Nephron (organoid): ENCODE data around the gene ANKRD17.
A peak's percentile ranks its signal among the peaks of the same experiment; 100 is the strongest.

Experiments used
- H3K27ac Mint-ChIP-seq, 3 experiments: 2 replicates each; pipeline ENCODE4 v1.8.0; 2020; ENCODE audit warnings: mixed read lengths in 3 of 3, mild to moderate bottlenecking in 2 of 3, moderate library complexity in 1 of 3
- H3K27me3 Mint-ChIP-seq: 2 replicates; pipeline ENCODE4 v1.8.0; 2021; ENCODE audit warnings: low read depth, mild to moderate bottlenecking, moderate library complexity, mixed read lengths
- H3K36me3 Mint-ChIP-seq: 2 replicates; pipeline ENCODE4 v1.8.0; 2020; ENCODE audit warnings: low read depth, mixed read lengths
- H3K4me1 Mint-ChIP-seq: 2 replicates; pipeline ENCODE4 v1.8.0; 2020; ENCODE audit warnings: mixed read lengths
- H3K4me3 Mint-ChIP-seq, 3 experiments: 2 replicates each; pipeline ENCODE4 v1.8.0; 2020; ENCODE audit warnings: mild to moderate bottlenecking in 3 of 3, mixed read lengths in 3 of 3, moderate library complexity in 2 of 3
- H3K9me3 Mint-ChIP-seq: 2 replicates; pipeline ENCODE4 v1.8.0; 2020; ENCODE audit warnings: mixed read lengths
- CTCF ChIP-seq, 3 experiments: fragments of 200-600 bp; sonication (generic); IDR thresholded peaks; one replicate each; pipeline ENCODE4 v1.5.0; 2021; ENCODE audit warnings: antibody characterized with exemption in 3 of 3; ENCODE audit not compliant: unreplicated experiment in 3 of 3

The ANKRD17 gene

DNA sequence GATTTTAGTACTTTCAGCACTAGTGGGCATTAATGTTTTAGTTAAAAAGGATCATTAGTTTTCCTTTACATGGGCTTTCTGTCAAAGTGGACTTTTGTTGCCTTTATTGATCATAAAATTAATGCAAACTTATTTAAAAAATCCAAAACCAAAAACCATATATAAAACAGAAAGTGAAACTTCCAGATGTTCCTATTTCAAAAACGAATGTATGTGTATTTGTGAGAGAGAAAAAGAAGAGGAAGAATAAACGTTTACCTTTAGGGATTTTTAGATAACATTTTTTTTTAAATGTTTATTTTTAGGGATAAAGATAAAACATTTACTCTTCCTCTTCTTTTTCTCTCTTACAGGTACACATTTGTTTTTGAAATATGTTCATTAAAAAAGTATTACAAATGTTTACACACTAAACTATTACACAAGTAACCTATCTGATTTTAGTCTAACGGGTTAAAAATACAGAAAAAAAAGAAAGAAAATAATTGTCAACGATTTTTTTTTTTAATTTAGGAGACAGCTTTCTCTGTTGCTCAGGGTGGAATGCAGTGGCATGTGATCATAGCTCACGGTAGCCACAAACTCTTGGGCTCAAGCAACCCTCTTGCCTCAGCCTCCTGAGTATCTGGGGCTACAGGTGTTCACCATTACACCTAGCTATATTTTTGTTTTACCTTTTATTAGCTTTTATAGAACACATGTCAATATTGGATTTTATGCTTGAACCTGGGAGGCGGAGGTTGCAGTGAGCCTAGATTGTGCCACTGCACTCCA lies 172.3 kb downstream of the ANKRD17 start:
- H3K27me3 Mint-ChIP-seq = no peaks in the 10 kb centered on the region

GRCh38 chr4:73080789-73081188 lies 177.8 kb downstream of the ANKRD17 start:
- Mint-ChIP-seq H3K4me1 (no peaks in the 10 kb centered on the region), H3K27ac (peak overlapping the region in 1 of 3 experiments; percentile 32), H3K36me3 (peaks cover 68% of the 10 kb centered on the region), H3K4me3 (no peak overlapping the region), H3K27me3 (no peaks in the 10 kb centered on the region), H3K9me3 (no peaks in the 10 kb centered on the region)
- TF ChIP-seq CTCF (IDR thresholded peaks at IDR 0.05; ENCODE audit: unreplicated experiment in 3 of 3) = no peak

More for the DNA sequence above, 172.3 kb downstream of the ANKRD17 start:
- no peak for TF ChIP-seq CTCF (IDR thresholded peaks at IDR 0.05; ENCODE audit: unreplicated experiment in 3 of 3)
- H3K9me3 Mint-ChIP-seq = no peaks in the 10 kb centered on the region
- no peak overlapping the region for H3K27ac Mint-ChIP-seq
- H3K4me1 Mint-ChIP-seq = no peaks in the 10 kb centered on the region
- H3K4me3 Mint-ChIP-seq = no peak overlapping the region
- peaks cover 53% of the 10 kb centered on the region for H3K36me3 Mint-ChIP-seq

- no peaks in the 10 kb centered on the region for H3K27me3 Mint-ChIP-seq
- no peak overlapping the region for H3K27ac Mint-ChIP-seq
- TF ChIP-seq CTCF (IDR thresholded peaks at IDR 0.05; ENCODE audit: unreplicated experiment in 3 of 3) = no peak
- no peaks in the 10 kb centered on the region for H3K4me1 Mint-ChIP-seq
- no peak overlapping the region for H3K4me3 Mint-ChIP-seq
- H3K9me3 Mint-ChIP-seq = no peaks in the 10 kb centered on the region
- H3K36me3 Mint-ChIP-seq = peaks cover 40% of the 10 kb centered on the region
Measured at GRCh38 chr4:73075832-73076231, 182.8 kb downstream of the ANKRD17 start.

DNA sequence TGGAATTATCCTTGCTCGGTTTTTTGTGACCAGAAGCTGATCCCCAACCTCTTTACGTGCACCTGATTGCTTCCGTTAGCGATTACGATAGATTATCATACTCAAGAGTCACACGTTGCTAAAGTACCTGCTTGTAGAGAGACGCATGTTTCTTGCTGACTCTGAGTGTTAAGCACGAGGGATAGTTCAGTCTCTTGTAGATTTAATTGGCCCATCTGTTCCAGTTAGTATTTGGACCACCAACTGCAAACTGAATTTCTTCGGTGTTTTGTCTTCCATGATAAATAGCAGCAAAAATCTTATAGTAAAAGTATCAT lies 188.6 kb downstream of the ANKRD17 start:
- TF ChIP-seq CTCF (IDR thresholded peaks at IDR 0.05; ENCODE audit: unreplicated experiment in 3 of 3) = no peak

GRCh38 chr4:73069338-73070073 lies 189.1 kb downstream of the ANKRD17 start, which contains the start of gene COX18:
Gene COX18, minus strand, starts transcription at chr4:73069716. Its CDS starts 67 bp downstream, at chr4:73069649.
- H3K4me1 Mint-ChIP-seq = peaks cover 19% of the 10 kb centered on the region
- H3K9me3 Mint-ChIP-seq = no peaks in the 10 kb centered on the region
- H3K27ac Mint-ChIP-seq = peak within 1 kb of the TSS; percentile 93 to 98 (median 96)
- peak within 1 kb of the TSS; percentile 89 to 92 (median 90) for H3K4me3 Mint-ChIP-seq
- no peaks in the 10 kb centered on the region for H3K27me3 Mint-ChIP-seq
- TF ChIP-seq CTCF (IDR thresholded peaks at IDR 0.05; ENCODE audit: unreplicated experiment in 3 of 3) = no peak
- H3K36me3 Mint-ChIP-seq = peaks cover 9% of the 10 kb centered on the region

More for the DNA sequence above, 188.6 kb downstream of the ANKRD17 start:
- H3K27ac Mint-ChIP-seq = peak overlapping the region; percentile 93 to 98 (median 96)
- peaks cover 8% of the 10 kb centered on the region for H3K36me3 Mint-ChIP-seq
- peak overlapping the region; percentile 89 to 92 (median 90) for H3K4me3 Mint-ChIP-seq
- H3K9me3 Mint-ChIP-seq = no peaks in the 10 kb centered on the region
- peaks cover 19% of the 10 kb centered on the region for H3K4me1 Mint-ChIP-seq
- no peaks in the 10 kb centered on the region for H3K27me3 Mint-ChIP-seq
